Neural progenitor cell (in vitro differentiated cells): ENCODE data around the gene PREX1.

ENCODE experiments used
- EZH2 ChIP-seq: fragments of 200-600 bp; sonication (generic); IDR thresholded peaks from 2 replicates; pipeline ENCODE4 v1.6.1; 2017; ENCODE audit warnings: antibody characterized with exemption, mild to moderate bottlenecking, moderate library complexity
- TF ChIP-seq, protein P1 (sequence below): fragments of 200-600 bp; sonication (generic); IDR thresholded peaks from 2 replicates; pipeline ENCODE4 v1.5.1; 2017; ENCODE audit warnings: antibody characterized with exemption, mild to moderate bottlenecking

DNA sequence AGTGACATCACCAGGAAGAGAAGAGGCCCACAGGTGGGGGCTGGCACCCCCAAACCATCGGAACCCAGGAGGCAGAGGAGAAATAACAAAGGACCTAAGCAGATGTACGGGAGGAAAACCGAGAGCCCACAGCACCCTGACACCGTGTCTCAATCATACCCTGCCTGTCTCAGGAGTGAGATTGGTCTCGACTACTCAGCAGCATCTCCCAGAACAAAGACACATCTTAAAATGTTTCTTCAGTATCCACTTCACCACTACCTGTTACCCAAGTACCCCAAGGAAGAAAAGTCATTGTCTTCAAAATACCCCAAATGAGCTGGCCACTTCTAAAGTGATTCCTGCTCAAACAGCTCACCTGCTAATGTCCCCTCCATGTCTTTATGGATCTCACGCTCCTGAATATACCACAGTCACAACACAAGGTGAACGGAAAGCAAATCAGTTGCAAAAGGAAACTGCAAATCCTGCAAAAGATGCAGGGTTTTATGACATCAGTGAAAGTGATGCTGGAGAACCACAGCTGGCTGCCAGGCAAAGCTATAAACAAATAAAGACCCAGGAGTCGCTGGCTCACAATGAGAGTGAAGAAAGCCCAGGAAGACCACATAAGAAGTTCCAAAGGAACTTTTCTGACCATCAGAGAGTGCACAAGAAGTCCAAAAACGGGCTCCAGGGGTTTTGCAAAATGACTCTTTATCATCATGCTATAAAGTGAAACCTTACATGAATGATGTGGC lies 44.1 kb downstream of the PREX1 start:
- TF ChIP-seq, protein P1, sequence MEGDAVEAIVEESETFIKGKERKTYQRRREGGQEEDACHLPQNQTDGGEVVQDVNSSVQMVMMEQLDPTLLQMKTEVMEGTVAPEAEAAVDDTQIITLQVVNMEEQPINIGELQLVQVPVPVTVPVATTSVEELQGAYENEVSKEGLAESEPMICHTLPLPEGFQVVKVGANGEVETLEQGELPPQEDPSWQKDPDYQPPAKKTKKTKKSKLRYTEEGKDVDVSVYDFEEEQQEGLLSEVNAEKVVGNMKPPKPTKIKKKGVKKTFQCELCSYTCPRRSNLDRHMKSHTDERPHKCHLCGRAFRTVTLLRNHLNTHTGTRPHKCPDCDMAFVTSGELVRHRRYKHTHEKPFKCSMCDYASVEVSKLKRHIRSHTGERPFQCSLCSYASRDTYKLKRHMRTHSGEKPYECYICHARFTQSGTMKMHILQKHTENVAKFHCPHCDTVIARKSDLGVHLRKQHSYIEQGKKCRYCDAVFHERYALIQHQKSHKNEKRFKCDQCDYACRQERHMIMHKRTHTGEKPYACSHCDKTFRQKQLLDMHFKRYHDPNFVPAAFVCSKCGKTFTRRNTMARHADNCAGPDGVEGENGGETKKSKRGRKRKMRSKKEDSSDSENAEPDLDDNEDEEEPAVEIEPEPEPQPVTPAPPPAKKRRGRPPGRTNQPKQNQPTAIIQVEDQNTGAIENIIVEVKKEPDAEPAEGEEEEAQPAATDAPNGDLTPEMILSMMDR: no peak
- no peak for TF ChIP-seq EZH2
